Measurements from ENCODE around the gene TMEM128.

The TMEM128 gene

GRCh38 chr4:4248029-4248884, at the start of gene TMEM128:
TMEM128 (minus strand) TSS chr4:4248223; CDS start chr4:4248202, 21 bp downstream.
- DNase-seq (ENCODE audit: low read depth), result peak; percentile 96
- TF ChIP-seq CTCF (IDR thresholded peaks at IDR 0.05; ENCODE audit: low read length, missing control alignments), result peak; percentile 29
- H3K4me3 ChIP-seq (replicated peaks; ENCODE audit: low read depth, low read length), result peak within 1 kb of the TSS; percentile 93

GRCh38 chr4:4296283-4296846, 48.3 kb upstream of the TMEM128 start:
- TF ChIP-seq CTCF (IDR thresholded peaks at IDR 0.05; ENCODE audit: low read length, missing control alignments), result no peak
- no peak for DNase-seq (ENCODE audit: low read depth)
- no peak overlapping the region for H3K4me3 ChIP-seq (replicated peaks; ENCODE audit: low read depth, low read length)

- no peak for TF ChIP-seq CTCF (IDR thresholded peaks at IDR 0.05; ENCODE audit: low read length, missing control alignments)
- no peak for DNase-seq (ENCODE audit: low read depth)
- no peak overlapping the region for H3K4me3 ChIP-seq (replicated peaks; ENCODE audit: low read depth, low read length)
Measured at GRCh38 chr4:4293279-4293678, 45.3 kb upstream of the TMEM128 start.

- peak; percentile 90 for DNase-seq (ENCODE audit: low read depth)
- H3K4me3 ChIP-seq (replicated peaks; ENCODE audit: low read depth, low read length), result peak within 1 kb of the TSS; percentile 69
- no peak for TF ChIP-seq CTCF (IDR thresholded peaks at IDR 0.05; ENCODE audit: low read length, missing control alignments)
Measured at GRCh38 chr4:4289941-4290850, 42.2 kb upstream of the TMEM128 start, which contains the start of the genes LYAR and ZBTB49. LYAR (minus strand) TSS chr4:4290154; CDS start chr4:4283742, 6,412 bp downstream. ZBTB49 (plus strand) TSS chr4:4290251; CDS start chr4:4299946, 9,695 bp downstream.

- peak; percentile 19 for DNase-seq (ENCODE audit: low read depth)
Measured at GRCh38 chr4:4289597-4289940, 41.5 kb upstream of the TMEM128 start.

More at GRCh38 chr4:4289597-4289940, 41.5 kb upstream of the TMEM128 start:
- TF ChIP-seq CTCF (IDR thresholded peaks at IDR 0.05; ENCODE audit: low read length, missing control alignments), result no peak
- peak overlapping the region; percentile 69 for H3K4me3 ChIP-seq (replicated peaks; ENCODE audit: low read depth, low read length)
